HEK293 (cell line): Measurements from ENCODE around the gene FLT4.

Source experiments
- CTCF ChIA-PET: fragments of 350-600 bp; formaldehyde crosslinking; extraction: SDS; loops from one replicate; lab custom pipeline; 2021; ENCODE audit warnings: antibody characterized with exemption; lab: Yijun Ruan, JAX
- POLR2A ChIA-PET: fragments of 300-600 bp; formaldehyde crosslinking; extraction: SDS; loops from one replicate; lab custom pipeline; 2020; ENCODE audit warnings: antibody characterized with exemption, inconsistent platforms; lab: Yijun Ruan, JAX
- H3K27ac ChIP-seq: fragments of 200-500 bp; sonication (Bioruptor generic); 2 replicates; pipeline ENCODE4 v1.5.1; 2014; ENCODE audit warnings: low read depth, low read length, control low read depth, inconsistent platforms; ENCODE audit errors: extremely low read depth
- H3K36me3 ChIP-seq, 2 experiments: fragments of 200-500 bp in 1 of 2; sonication (Bioruptor generic) in 1 of 2; 1 replicate in 1 of 2; 2 replicates in 1 of 2; pipeline ENCODE4 v1.5.1; 2014 to 2017; ENCODE audit warnings: inconsistent platforms in 2 of 2, low read length in 2 of 2; ENCODE audit not compliant: control insufficient read depth in 2 of 2, insufficient read depth in 1 of 2
- H3K4me1 ChIP-seq: fragments of 200-500 bp; sonication (Bioruptor generic); 2 replicates; pipeline ENCODE4 v1.5.1; 2014; ENCODE audit warnings: mild to moderate bottlenecking, low read length, inconsistent platforms; ENCODE audit not compliant: control insufficient read depth, insufficient read depth
- H3K4me3 ChIP-seq: 2 replicates; pipeline ENCODE4 v1.5.1; 2011; ENCODE audit warnings: low read depth, mild to moderate bottlenecking, control low read depth, low read length, moderate library complexity
- H3K9me3 ChIP-seq: fragments of 200-500 bp; sonication (Bioruptor generic); 2 replicates; pipeline ENCODE4 v1.5.1; 2014; ENCODE audit warnings: low read depth, low read length, inconsistent platforms; ENCODE audit not compliant: control insufficient read depth, insufficient read depth
- IKZF3 ChIP-seq: fragments of 450-650 bp; IDR thresholded peaks from 2 replicates; pipeline ENCODE4 v1.5.0; 2018; ENCODE audit warnings: missing biosample characterization, mild to moderate bottlenecking, missing genetic modification characterization, moderate library complexity
- OSR2 ChIP-seq: fragments of 450-650 bp; formaldehyde crosslinking; IDR thresholded peaks from 2 replicates; pipeline ENCODE4 v1.5.1; 2016; ENCODE audit warnings: missing biosample characterization, missing genetic modification characterization
- SCRT1 ChIP-seq: fragments of 450-650 bp; formaldehyde crosslinking; IDR thresholded peaks from 2 replicates; pipeline ENCODE4 v1.5.1; 2016; ENCODE audit warnings: missing biosample characterization, missing genetic modification characterization, borderline replicate concordance
- WT1 ChIP-seq: fragments of 450-650 bp; formaldehyde crosslinking; IDR thresholded peaks from 2 replicates; pipeline ENCODE4 v1.5.1; 2016; ENCODE audit warnings: missing biosample characterization, missing genetic modification characterization
- ZNF112 ChIP-seq: fragments of 450-650 bp; formaldehyde crosslinking; IDR thresholded peaks from 2 replicates; pipeline ENCODE4 v1.5.0; 2017; ENCODE audit warnings: missing biosample characterization, missing genetic modification characterization
- ZNF223 ChIP-seq: fragments of 450-650 bp; formaldehyde crosslinking; IDR thresholded peaks from 2 replicates; pipeline ENCODE4 v1.5.1; 2016; ENCODE audit warnings: missing biosample characterization, missing genetic modification characterization
- ZNF23 ChIP-seq: fragments of 450-650 bp; formaldehyde crosslinking; IDR thresholded peaks from 2 replicates; pipeline ENCODE4 v1.5.1; 2016; ENCODE audit warnings: missing biosample characterization, missing genetic modification characterization, borderline replicate concordance
- ZNF248 ChIP-seq: fragments of 450-650 bp; formaldehyde crosslinking; IDR thresholded peaks from 2 replicates; pipeline ENCODE4 v1.5.1; 2017; ENCODE audit warnings: missing biosample characterization, missing genetic modification characterization
- ZNF473 ChIP-seq: fragments of 450-650 bp; formaldehyde crosslinking; IDR thresholded peaks from 2 replicates; pipeline ENCODE4 v1.5.1; 2017; ENCODE audit warnings: missing biosample characterization, missing genetic modification characterization
- ZNF555 ChIP-seq: fragments of 450-650 bp; formaldehyde crosslinking; conservative IDR thresholded peaks from 2 replicates; pipeline ENCODE4 v1.5.1; 2017; ENCODE audit warnings: missing biosample characterization, mild to moderate bottlenecking, missing genetic modification characterization, inconsistent platforms
- ZNF600 ChIP-seq: fragments of 450-650 bp; formaldehyde crosslinking; IDR thresholded peaks from 2 replicates; pipeline ENCODE4 v1.5.1; 2016; ENCODE audit warnings: missing biosample characterization, missing genetic modification characterization
- ZNF837 ChIP-seq: fragments of 450-650 bp; formaldehyde crosslinking; IDR thresholded peaks from 2 replicates; pipeline ENCODE4 v1.5.1; 2016; ENCODE audit warnings: missing biosample characterization, missing genetic modification characterization
- TF ChIP-seq, protein P1 (sequence below): fragments of 450-650 bp; formaldehyde crosslinking; conservative IDR thresholded peaks from 2 replicates; pipeline ENCODE4 v1.5.1; 2016; ENCODE audit warnings: low read depth, missing biosample characterization, missing genetic modification characterization
- TF ChIP-seq, protein P2 (sequence below): fragments of 450-650 bp; formaldehyde crosslinking; optimal IDR thresholded peaks from 2 replicates; pipeline ENCODE3; 2016; ENCODE audit warnings: missing biosample characterization, mild to moderate bottlenecking, missing genetic modification characterization
- TF ChIP-seq, protein P3 (sequence below): fragments of 450-650 bp; formaldehyde crosslinking; IDR thresholded peaks from 2 replicates; pipeline ENCODE4 v1.5.1; 2017; ENCODE audit warnings: missing biosample characterization, mild to moderate bottlenecking, missing genetic modification characterization, moderate library complexity
- TF ChIP-seq, protein P4 (sequence below): fragments of 450-650 bp; formaldehyde crosslinking; IDR thresholded peaks from 2 replicates; pipeline ENCODE4 v1.5.1; 2016; ENCODE audit warnings: missing biosample characterization, missing genetic modification characterization

The FLT4 gene

DNA sequence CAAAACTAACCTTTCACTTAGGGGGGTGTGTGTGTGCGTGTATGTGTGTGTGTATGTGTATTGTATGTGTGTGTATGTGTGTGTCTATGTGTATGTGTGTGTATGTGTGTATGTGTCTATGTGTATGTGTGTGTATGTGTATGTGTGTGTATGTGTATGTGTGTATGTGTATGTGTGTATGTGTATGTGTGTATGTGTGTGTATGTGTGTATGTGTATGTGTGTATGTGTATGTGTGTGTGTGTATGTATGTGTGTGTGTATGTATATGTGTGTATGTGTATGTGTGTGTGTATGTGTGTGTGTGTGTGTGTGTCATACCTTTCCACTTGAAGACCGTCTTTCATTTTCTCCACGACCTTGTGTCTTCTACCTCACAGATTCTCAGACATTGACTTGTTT lies 20.8 kb upstream of the FLT4 start (continued):
- TF ChIP-seq SCRT1 (tag by site-specific recombination) (peak; percentile 57; the same call in 1 of the 2 replicates), ZNF837 (no peak)
- TF ChIP-seq, protein P1, sequence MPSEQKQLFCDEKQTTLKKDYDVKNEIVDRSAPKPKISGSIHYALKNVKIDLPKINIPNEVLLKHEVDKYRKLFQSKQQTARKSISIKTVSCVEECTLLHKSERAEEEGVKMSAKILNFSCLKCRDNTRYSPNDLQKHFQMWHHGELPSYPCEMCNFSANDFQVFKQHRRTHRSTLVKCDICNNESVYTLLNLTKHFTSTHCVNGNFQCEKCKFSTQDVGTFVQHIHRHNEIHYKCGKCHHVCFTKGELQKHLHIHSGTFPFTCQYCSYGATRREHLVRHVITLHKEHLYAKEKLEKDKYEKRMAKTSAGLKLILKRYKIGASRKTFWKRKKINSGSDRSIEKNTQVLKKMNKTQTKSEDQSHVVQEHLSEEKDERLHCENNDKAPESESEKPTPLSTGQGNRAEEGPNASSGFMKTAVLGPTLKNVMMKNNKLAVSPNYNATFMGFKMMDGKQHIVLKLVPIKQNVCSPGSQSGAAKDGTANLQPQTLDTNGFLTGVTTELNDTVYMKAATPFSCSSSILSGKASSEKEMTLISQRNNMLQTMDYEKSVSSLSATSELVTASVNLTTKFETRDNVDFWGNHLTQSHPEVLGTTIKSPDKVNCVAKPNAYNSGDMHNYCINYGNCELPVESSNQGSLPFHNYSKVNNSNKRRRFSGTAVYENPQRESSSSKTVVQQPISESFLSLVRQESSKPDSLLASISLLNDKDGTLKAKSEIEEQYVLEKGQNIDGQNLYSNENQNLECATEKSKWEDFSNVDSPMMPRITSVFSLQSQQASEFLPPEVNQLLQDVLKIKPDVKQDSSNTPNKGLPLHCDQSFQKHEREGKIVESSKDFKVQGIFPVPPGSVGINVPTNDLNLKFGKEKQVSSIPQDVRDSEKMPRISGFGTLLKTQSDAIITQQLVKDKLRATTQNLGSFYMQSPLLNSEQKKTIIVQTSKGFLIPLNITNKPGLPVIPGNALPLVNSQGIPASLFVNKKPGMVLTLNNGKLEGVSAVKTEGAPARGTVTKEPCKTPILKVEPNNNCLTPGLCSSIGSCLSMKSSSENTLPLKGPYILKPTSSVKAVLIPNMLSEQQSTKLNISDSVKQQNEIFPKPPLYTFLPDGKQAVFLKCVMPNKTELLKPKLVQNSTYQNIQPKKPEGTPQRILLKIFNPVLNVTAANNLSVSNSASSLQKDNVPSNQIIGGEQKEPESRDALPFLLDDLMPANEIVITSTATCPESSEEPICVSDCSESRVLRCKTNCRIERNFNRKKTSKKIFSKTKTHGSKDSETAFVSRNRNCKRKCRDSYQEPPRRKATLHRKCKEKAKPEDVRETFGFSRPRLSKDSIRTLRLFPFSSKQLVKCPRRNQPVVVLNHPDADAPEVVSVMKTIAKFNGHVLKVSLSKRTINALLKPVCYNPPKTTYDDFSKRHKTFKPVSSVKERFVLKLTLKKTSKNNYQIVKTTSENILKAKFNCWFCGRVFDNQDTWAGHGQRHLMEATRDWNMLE: no peak

DNA sequence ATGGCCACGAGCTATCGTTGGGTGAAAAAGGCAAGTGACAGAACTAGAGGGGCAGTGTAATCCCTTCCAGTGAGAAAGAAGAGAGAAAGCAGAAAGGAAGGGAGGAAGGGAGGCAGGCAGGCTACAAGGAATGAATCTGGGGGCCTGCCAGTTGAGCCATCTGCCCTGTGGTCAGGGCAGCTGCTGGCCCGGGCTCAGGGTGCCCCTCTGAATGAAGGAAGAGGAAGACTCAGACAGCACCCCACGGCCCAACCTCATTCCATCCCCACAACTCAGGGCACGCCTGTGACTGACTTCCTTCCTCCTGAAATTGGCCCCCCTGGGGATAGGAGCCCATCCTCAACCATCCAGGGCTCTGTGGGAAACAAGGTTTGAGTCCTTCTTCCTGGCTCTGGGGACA lies 20.3 kb upstream of the FLT4 start:
- CTCF ChIA-PET: interaction anchor here (0.6 to 1.0 kb wide), 3 partner anchors 24 to 379 kb away, joined by 3 to 5 read pairs (median 3); no protein-coding TSS in a partner anchor
- Histone ChIP-seq H3K27ac (no peak overlapping the region), H3K4me1 (no peaks in the 10 kb centered on the region), H3K4me3 (no peak overlapping the region), H3K9me3 (no peaks in the 10 kb centered on the region), H3K36me3 (no peaks in the 10 kb centered on the region)
- no peak for TF ChIP-seq WT1
- no peak for TF ChIP-seq OSR2
- TF ChIP-seq, protein P2, sequence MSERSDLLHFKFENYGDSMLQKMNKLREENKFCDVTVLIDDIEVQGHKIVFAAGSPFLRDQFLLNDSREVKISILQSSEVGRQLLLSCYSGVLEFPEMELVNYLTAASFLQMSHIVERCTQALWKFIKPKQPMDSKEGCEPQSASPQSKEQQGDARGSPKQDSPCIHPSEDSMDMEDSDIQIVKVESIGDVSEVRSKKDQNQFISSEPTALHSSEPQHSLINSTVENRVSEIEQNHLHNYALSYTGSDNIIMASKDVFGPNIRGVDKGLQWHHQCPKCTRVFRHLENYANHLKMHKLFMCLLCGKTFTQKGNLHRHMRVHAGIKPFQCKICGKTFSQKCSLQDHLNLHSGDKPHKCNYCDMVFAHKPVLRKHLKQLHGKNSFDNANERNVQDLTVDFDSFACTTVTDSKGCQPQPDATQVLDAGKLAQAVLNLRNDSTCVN (tag by site-specific recombination): no peak
- no peak for TF ChIP-seq ZNF112 (tag by site-specific recombination)
- no peak for TF ChIP-seq ZNF555 (tag by site-specific recombination)
- TF ChIP-seq ZNF23 (tag by site-specific recombination): no peak
- TF ChIP-seq, protein P3, sequence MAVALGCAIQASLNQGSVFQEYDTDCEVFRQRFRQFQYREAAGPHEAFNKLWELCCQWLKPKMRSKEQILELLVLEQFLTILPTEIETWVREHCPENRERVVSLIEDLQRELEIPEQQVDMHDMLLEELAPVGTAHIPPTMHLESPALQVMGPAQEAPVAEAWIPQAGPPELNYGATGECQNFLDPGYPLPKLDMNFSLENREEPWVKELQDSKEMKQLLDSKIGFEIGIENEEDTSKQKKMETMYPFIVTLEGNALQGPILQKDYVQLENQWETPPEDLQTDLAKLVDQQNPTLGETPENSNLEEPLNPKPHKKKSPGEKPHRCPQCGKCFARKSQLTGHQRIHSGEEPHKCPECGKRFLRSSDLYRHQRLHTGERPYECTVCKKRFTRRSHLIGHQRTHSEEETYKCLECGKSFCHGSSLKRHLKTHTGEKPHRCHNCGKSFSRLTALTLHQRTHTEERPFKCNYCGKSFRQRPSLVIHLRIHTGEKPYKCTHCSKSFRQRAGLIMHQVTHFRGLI: no peak
- TF ChIP-seq ZNF223: no peak
- TF ChIP-seq ZNF248 (tag by site-specific recombination): no peak
- TF ChIP-seq ZNF600 (tag by site-specific recombination): no peak
- TF ChIP-seq, protein P4, sequence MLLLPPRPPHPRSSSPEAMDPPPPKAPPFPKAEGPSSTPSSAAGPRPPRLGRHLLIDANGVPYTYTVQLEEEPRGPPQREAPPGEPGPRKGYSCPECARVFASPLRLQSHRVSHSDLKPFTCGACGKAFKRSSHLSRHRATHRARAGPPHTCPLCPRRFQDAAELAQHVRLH (tag by site-specific recombination): no peak
- no peak for TF ChIP-seq ZNF473 (tag by site-specific recombination)
- TF ChIP-seq IKZF3 (tag by site-specific recombination): no peak
- POLR2A ChIA-PET: no interaction called here
